PC-3 (cell line): ENCODE data around the gene PAM16. TPM values are rescaled to one million over a fixed set of nuclear protein-coding genes. Genes with fewer than 3 reads are reported as not detected.
A peak's percentile ranks its signal among the peaks of the same experiment; 100 is the strongest.

Experiments used
- ATAC-seq: fragments of 200-7000 bp; cut with Tn5 transposase; 2 replicates; pipeline ENCODE4 v1.9.1; 2020; ENCODE audit warnings: mild to moderate bottlenecking, moderate library complexity
- BruUV-seq: library from RNA; stranded (reverse); fragments of 400-500 nt; replicated peaks from 2 replicates; lab custom pipeline; 2021; lab: Mats Ljungman, UMichigan
- CTCF ChIA-PET: fragments of 300-600 bp; sonication (Branson Sonifier 250); formaldehyde crosslinking; loops from one replicate; lab custom pipeline; 2022; ENCODE audit warnings: antibody characterized with exemption; lab: Charles Lee
- POLR2A ChIA-PET: fragments of 300-600 bp; sonication (Branson Sonifier 250); formaldehyde crosslinking; loops from one replicate; lab custom pipeline; 2022; ENCODE audit warnings: antibody characterized with exemption; ENCODE audit not compliant: unreplicated experiment; lab: Charles Lee
- DNase-seq: peaks from one replicate; pipeline ENCODE4 v3.0.0-alpha.2; 2015
- H2AFZ ChIP-seq: fragments of 300-600 bp; sonication (generic); 2 replicates; pipeline ENCODE4 v1.6.0; 2016; ENCODE audit warnings: antibody characterized with exemption, low read length
- H3F3A ChIP-seq: fragments of 300-600 bp; sonication (generic); one replicate; pipeline ENCODE4 v1.6.0; 2017; ENCODE audit warnings: antibody characterized with exemption, low read length, control low read depth, mild to moderate bottlenecking; ENCODE audit not compliant: unreplicated experiment
- H3K27ac ChIP-seq: fragments of 300-600 bp; sonication (generic); 2 replicates; pipeline ENCODE4 v1.5.1; 2016; ENCODE audit warnings: mild to moderate bottlenecking, low read length
- H3K27me3 ChIP-seq: fragments of 300-600 bp; sonication (generic); 2 replicates; pipeline ENCODE4 v1.6.1; 2016; ENCODE audit warnings: low read length, mixed read lengths
- H3K36me3 ChIP-seq: fragments of 300-600 bp; sonication (generic); 2 replicates; pipeline ENCODE4 v1.6.1; 2016; ENCODE audit warnings: low read depth, mixed run types, low read length, mixed read lengths
- H3K4me1 ChIP-seq: fragments of 300-600 bp; sonication (generic); 2 replicates; pipeline ENCODE4 v1.5.1; 2016; ENCODE audit warnings: low read length; ENCODE audit not compliant: insufficient read depth
- H3K4me2 ChIP-seq: fragments of 300-600 bp; sonication (generic); 2 replicates; pipeline ENCODE4 v1.6.0; 2016; ENCODE audit warnings: low read length
- H3K4me3 ChIP-seq: fragments of 300-600 bp; sonication (generic); 2 replicates; pipeline ENCODE4 v1.5.1; 2016; ENCODE audit warnings: mild to moderate bottlenecking, low read length, mixed read lengths
- H3K79me2 ChIP-seq: fragments of 300-600 bp; sonication (generic); 2 replicates; pipeline ENCODE4 v1.6.1; 2017; ENCODE audit warnings: low read length, mixed read lengths
- H3K9ac ChIP-seq: fragments of 300-600 bp; sonication (generic); 2 replicates; pipeline ENCODE4 v1.6.0; 2016; ENCODE audit warnings: mild to moderate bottlenecking, low read length
- H3K9me2 ChIP-seq: fragments of 300-600 bp; sonication (generic); replicated peaks from 2 replicates; pipeline ENCODE4 v1.6.1; 2016; ENCODE audit warnings: mixed run types, low read length, mixed read lengths
- H3K9me3 ChIP-seq: fragments of 300-600 bp; sonication (generic); 2 replicates; pipeline ENCODE4 v1.6.1; 2016; ENCODE audit warnings: low read length, mixed read lengths
- H4K20me1 ChIP-seq: fragments of 300-600 bp; sonication (generic); 2 replicates; pipeline ENCODE4 v1.6.1; 2016; ENCODE audit warnings: low read length, mixed read lengths
- EZH2 ChIP-seq: fragments of 300-600 bp; sonication (generic); IDR thresholded peaks from one replicate; pipeline ENCODE4 v1.6.1; 2017; ENCODE audit warnings: antibody characterized with exemption, mild to moderate bottlenecking, low read length; ENCODE audit not compliant: unreplicated experiment
- EZH2phosphoT487 ChIP-seq: fragments of 300-600 bp; sonication (generic); IDR thresholded peaks from 2 replicates; pipeline ENCODE4 v1.6.1; 2018; ENCODE audit warnings: mild to moderate bottlenecking, antibody characterized with exemption, low read length, borderline replicate concordance
- intact Hi-C: fragments of 100-400 bp; cut with micrococcal nuclease; formaldehyde crosslinking; loops from 2 replicates; pipeline ENCODE4 v1.9.0; 2023
- total RNA-seq: library from RNA; depleted of rRNA; stranded (reverse); fragments of >200 nt; gene quantifications from 2 replicates; pipeline ENCODE4 v1.2.3, GENCODE V29; 2014
- TF ChIP-seq, protein P1 (sequence below): fragments of 300-600 bp; sonication (generic); conservative IDR thresholded peaks from 2 replicates; pipeline ENCODE4 v1.5.1; 2017; ENCODE audit warnings: antibody characterized with exemption, low read depth, mild to moderate bottlenecking, low read length

The PAM16 gene
- total RNA-seq, 1 experiment from 2014 or later: 95.5 TPM

GRCh38 chr16:4307215-4308037 lies 43.7 kb downstream of the PAM16 start:
- peak overlapping the region; percentile 38 for H3K27ac ChIP-seq
- ChIA-PET CTCF (interaction anchor here (0.7 kb wide), 2 partner anchors 8 to 318 kb away, joined by 4 read pairs; no protein-coding TSS in a partner anchor), POLR2A (no interaction called here)
- ATAC-seq (peak; percentile 89), DNase-seq (peak; percentile 95)
- no TSS peak for BruUV-seq
- no peaks in the 10 kb centered on the region for H3F3A ChIP-seq
- H4K20me1 ChIP-seq: no peaks in the 10 kb centered on the region
- H3K4me2 ChIP-seq: peak overlapping the region; percentile 88
- intact Hi-C loops: no loop called here
- TF ChIP-seq, protein P1, sequence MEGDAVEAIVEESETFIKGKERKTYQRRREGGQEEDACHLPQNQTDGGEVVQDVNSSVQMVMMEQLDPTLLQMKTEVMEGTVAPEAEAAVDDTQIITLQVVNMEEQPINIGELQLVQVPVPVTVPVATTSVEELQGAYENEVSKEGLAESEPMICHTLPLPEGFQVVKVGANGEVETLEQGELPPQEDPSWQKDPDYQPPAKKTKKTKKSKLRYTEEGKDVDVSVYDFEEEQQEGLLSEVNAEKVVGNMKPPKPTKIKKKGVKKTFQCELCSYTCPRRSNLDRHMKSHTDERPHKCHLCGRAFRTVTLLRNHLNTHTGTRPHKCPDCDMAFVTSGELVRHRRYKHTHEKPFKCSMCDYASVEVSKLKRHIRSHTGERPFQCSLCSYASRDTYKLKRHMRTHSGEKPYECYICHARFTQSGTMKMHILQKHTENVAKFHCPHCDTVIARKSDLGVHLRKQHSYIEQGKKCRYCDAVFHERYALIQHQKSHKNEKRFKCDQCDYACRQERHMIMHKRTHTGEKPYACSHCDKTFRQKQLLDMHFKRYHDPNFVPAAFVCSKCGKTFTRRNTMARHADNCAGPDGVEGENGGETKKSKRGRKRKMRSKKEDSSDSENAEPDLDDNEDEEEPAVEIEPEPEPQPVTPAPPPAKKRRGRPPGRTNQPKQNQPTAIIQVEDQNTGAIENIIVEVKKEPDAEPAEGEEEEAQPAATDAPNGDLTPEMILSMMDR: no peak
- TF ChIP-seq EZH2phosphoT487 (no peak), EZH2 (no peak)
- H3K9me2 ChIP-seq: no peaks in the 10 kb centered on the region
- H2AFZ ChIP-seq: peak overlapping the region; percentile 74
- H3K4me3 ChIP-seq: peak overlapping the region; percentile 77
- peaks cover 12% of the 10 kb centered on the region for H3K79me2 ChIP-seq
- H3K27me3 ChIP-seq: no peaks in the 10 kb centered on the region
- H3K9me3 ChIP-seq: no peaks in the 10 kb centered on the region
- H3K9ac ChIP-seq: peak overlapping the region; percentile 70
- H3K36me3 ChIP-seq: no peaks in the 10 kb centered on the region
- peaks cover 23% of the 10 kb centered on the region for H3K4me1 ChIP-seq

DNA sequence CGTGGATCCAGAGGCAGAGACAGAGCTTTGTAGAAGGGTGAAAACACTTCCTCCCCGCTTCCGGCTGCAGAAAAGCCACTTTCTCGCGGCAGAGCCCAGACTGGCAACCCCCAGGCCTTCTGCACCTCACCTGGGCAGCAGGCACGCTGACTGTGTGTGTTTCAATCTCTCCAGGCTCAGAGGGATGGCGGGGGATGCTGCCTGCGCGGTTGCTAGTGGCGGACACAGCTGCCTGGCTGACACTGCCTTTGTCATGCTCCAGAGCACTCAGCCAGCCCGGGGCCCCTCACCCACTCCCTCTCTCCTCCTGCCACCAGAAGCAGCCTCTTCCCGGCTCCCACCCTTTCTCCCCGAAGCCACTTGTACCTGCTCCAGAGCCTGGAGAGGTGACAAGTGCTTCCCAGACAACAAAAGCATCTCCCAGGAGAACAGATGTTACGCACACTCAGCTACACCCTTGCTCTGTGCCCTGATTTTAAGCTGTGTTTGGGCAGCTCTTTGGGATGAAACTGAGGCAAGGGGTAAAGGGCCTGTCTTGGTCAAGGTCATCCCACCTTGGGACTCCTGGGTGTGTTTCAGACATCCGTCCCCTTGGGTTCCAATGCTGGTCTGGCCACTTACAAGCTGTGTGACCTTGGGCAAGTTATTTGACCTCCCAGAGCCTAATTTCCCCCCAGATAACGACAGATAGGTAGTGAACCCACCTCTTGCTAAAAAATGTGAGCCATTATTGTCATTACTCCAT lies 44.5 kb downstream of the PAM16 start:
- Histone ChIP-seq H3F3A (no peaks in the 10 kb centered on the region), H3K27ac (peak overlapping the region; percentile 38; the same call in 1 of the 2 replicates), H3K27me3 (no peaks in the 10 kb centered on the region), H3K36me3 (no peaks in the 10 kb centered on the region), H3K9ac (peak overlapping the region; percentile 70), H4K20me1 (no peaks in the 10 kb centered on the region), H3K79me2 (peaks cover 12% of the 10 kb centered on the region), H3K4me3 (peak overlapping the region; percentile 77), H3K9me3 (no peaks in the 10 kb centered on the region), H3K4me2 (peak overlapping the region; percentile 88), H3K4me1 (peaks cover 23% of the 10 kb centered on the region), H2AFZ (peak overlapping the region; percentile 74), H3K9me2 (no peaks in the 10 kb centered on the region)
- BruUV-seq: TSS peak; percentile 92
- no peak for DNase-seq
- no peak for ATAC-seq
- ChIA-PET POLR2A (no interaction called here), CTCF (no interaction called here)
- TF ChIP-seq, protein P1: no peak
- TF ChIP-seq EZH2phosphoT487: no peak
- no peak for TF ChIP-seq EZH2
- intact Hi-C loops: no loop called here
